ENCODE measurements around the gene SLC22A14. TPM values are rescaled to one million over a fixed set of nuclear protein-coding genes. Genes with fewer than 3 reads are reported as not detected.

Gene SLC22A14
- total RNA-seq, 1 donor from 2014 or later = not detected

DNA sequence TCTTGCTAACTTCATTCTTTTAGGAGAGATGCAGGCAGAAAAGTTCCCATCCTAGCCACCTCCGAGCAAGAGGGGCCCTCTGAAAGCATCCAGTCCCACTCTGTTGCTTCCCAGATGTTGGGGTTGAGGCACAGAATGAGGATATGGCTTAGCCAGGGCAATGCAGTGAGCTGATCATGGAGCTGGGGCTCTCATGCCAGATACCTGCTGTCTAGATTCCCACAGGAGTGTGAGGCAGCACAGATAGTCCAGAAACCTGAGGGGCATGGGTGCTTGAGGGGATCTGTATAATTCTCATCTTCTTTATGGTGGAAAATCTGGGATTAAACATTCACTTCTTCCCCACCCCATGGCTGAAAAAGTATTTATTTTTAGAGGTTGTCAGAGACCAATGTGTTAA is 15.3 kb upstream of the SLC22A14 start:
- Histone ChIP-seq H3K27me3 (no peaks in the 10 kb centered on the region), H3K36me3 (no peaks in the 10 kb centered on the region), H3K4me1 (peaks cover 9% of the 10 kb centered on the region), H3K9me3 (ENCODE audit: low read depth) (no peaks in the 10 kb centered on the region), H3K79me2 (ENCODE audit: low read depth) (no peaks in the 10 kb centered on the region), H3K27ac (no peak overlapping the region), H3K4me3 (no peak overlapping the region), H3F3A (ENCODE audit: low read depth) (no peaks in the 10 kb centered on the region), H3K9ac (no peak overlapping the region), H3K4me2 (no peak overlapping the region), H4K20me1 (ENCODE audit: low read depth) (no peaks in the 10 kb centered on the region), H2AFZ (replicated peaks) (no peak overlapping the region)
- Mint-ChIP-seq H3K4me1 (peaks cover 17% of the 10 kb centered on the region), H3K27ac (no peak overlapping the region), H3K4me3 (no peak overlapping the region), H3K27me3 (ENCODE audit: insufficient read depth, low read depth) (peaks cover 6% of the 10 kb centered on the region), H3K36me3 (no peaks in the 10 kb centered on the region), H3K9me3 (no peaks in the 10 kb centered on the region)
- TF ChIP-seq, protein P1, sequence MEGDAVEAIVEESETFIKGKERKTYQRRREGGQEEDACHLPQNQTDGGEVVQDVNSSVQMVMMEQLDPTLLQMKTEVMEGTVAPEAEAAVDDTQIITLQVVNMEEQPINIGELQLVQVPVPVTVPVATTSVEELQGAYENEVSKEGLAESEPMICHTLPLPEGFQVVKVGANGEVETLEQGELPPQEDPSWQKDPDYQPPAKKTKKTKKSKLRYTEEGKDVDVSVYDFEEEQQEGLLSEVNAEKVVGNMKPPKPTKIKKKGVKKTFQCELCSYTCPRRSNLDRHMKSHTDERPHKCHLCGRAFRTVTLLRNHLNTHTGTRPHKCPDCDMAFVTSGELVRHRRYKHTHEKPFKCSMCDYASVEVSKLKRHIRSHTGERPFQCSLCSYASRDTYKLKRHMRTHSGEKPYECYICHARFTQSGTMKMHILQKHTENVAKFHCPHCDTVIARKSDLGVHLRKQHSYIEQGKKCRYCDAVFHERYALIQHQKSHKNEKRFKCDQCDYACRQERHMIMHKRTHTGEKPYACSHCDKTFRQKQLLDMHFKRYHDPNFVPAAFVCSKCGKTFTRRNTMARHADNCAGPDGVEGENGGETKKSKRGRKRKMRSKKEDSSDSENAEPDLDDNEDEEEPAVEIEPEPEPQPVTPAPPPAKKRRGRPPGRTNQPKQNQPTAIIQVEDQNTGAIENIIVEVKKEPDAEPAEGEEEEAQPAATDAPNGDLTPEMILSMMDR (IDR thresholded peaks at IDR 0.05) = no peak
- TF ChIP-seq EZH2 (IDR thresholded peaks at IDR 0.05) (no peak), EZH2phosphoT487 (IDR thresholded peaks at IDR 0.05) (no peak)
- DNase-seq (ENCODE audit: low spot score) = no peak

DNA sequence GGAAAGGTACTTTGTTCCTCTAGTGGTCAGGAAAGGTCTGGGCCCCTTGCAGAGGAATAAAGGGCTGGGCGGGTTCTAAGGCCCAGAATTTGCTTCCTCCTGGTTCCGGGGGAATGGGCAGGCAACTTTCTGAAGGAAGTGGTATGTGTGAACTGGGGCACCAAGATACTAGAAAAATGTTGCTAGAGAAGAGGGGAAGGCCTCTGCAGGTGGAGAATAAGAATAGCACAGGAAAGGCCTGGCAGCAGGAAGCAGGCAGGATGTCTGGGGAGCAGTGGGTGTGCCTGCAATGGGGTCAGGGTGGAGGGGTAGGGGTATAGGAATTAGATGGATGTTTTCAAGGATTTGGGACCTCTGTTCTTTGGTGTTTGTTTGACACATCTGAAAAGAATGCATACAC is 14.4 kb upstream of the SLC22A14 start:
- peaks cover 17% of the 10 kb centered on the region for H3K4me1 Mint-ChIP-seq
- H3K27me3 Mint-ChIP-seq (ENCODE audit: insufficient read depth, low read depth) = peaks cover 6% of the 10 kb centered on the region
- Histone ChIP-seq H3K4me3 (no peak overlapping the region), H4K20me1 (ENCODE audit: low read depth) (no peaks in the 10 kb centered on the region), H3K27me3 (no peaks in the 10 kb centered on the region), H3F3A (ENCODE audit: low read depth) (no peaks in the 10 kb centered on the region), H3K9ac (no peak overlapping the region), H3K36me3 (no peaks in the 10 kb centered on the region), H3K4me1 (peaks cover 9% of the 10 kb centered on the region), H3K9me3 (ENCODE audit: low read depth) (no peaks in the 10 kb centered on the region), H3K27ac (no peak overlapping the region), H3K4me2 (no peak overlapping the region), H2AFZ (replicated peaks) (no peak overlapping the region), H3K79me2 (ENCODE audit: low read depth) (no peaks in the 10 kb centered on the region)
- H3K36me3 Mint-ChIP-seq = no peaks in the 10 kb centered on the region
- no peak overlapping the region for H3K4me3 Mint-ChIP-seq
- DNase-seq (ENCODE audit: low spot score) = no peak
- H3K9me3 Mint-ChIP-seq = no peaks in the 10 kb centered on the region
- TF ChIP-seq, protein P1 (IDR thresholded peaks at IDR 0.05) = no peak
- TF ChIP-seq EZH2 (IDR thresholded peaks at IDR 0.05) (no peak), EZH2phosphoT487 (IDR thresholded peaks at IDR 0.05) (no peak)
- no peak overlapping the region for H3K27ac Mint-ChIP-seq

GRCh38 chr3:38268087-38268486 is 14.0 kb upstream of the SLC22A14 start:
- no peaks in the 10 kb centered on the region for H3K36me3 ChIP-seq
- TF ChIP-seq EZH2phosphoT487 (IDR thresholded peaks at IDR 0.05) (no peak), EZH2 (IDR thresholded peaks at IDR 0.05) (no peak)
- TF ChIP-seq, protein P1 (IDR thresholded peaks at IDR 0.05) = no peak
- no peaks in the 10 kb centered on the region for H3K9me3 ChIP-seq (ENCODE audit: low read depth)
- H3K79me2 ChIP-seq (ENCODE audit: low read depth) = no peaks in the 10 kb centered on the region
- H3K4me1 Mint-ChIP-seq = peaks cover 17% of the 10 kb centered on the region
- peaks cover 6% of the 10 kb centered on the region for H3K27me3 Mint-ChIP-seq (ENCODE audit: insufficient read depth, low read depth)
- H3K4me2 ChIP-seq = no peak overlapping the region
- no peaks in the 10 kb centered on the region for H3K27me3 ChIP-seq
- no peak overlapping the region for H3K4me3 ChIP-seq
- H3K27ac ChIP-seq = no peak overlapping the region
- no peak for DNase-seq (ENCODE audit: low spot score)
- H3K4me1 ChIP-seq = peaks cover 9% of the 10 kb centered on the region
- no peak overlapping the region for H3K27ac Mint-ChIP-seq
- no peaks in the 10 kb centered on the region for H3K36me3 Mint-ChIP-seq
- no peak overlapping the region for H3K4me3 Mint-ChIP-seq
- H2AFZ ChIP-seq (replicated peaks) = no peak overlapping the region
- H4K20me1 ChIP-seq (ENCODE audit: low read depth) = no peaks in the 10 kb centered on the region
- no peak overlapping the region for H3K9ac ChIP-seq
- H3F3A ChIP-seq (ENCODE audit: low read depth) = no peaks in the 10 kb centered on the region
- no peaks in the 10 kb centered on the region for H3K9me3 Mint-ChIP-seq
